Suppressor macrophage treated with lipopolysaccharide for 4 hours (primary cell): ENCODE data around the gene SNAP23.
A peak's percentile ranks its signal among the peaks of the same experiment; 100 is the strongest.

Source experiments
- DNase-seq: peaks from one replicate; pipeline ENCODE4 v3.0.0-alpha.2; 2020

The SNAP23 gene

DNA sequence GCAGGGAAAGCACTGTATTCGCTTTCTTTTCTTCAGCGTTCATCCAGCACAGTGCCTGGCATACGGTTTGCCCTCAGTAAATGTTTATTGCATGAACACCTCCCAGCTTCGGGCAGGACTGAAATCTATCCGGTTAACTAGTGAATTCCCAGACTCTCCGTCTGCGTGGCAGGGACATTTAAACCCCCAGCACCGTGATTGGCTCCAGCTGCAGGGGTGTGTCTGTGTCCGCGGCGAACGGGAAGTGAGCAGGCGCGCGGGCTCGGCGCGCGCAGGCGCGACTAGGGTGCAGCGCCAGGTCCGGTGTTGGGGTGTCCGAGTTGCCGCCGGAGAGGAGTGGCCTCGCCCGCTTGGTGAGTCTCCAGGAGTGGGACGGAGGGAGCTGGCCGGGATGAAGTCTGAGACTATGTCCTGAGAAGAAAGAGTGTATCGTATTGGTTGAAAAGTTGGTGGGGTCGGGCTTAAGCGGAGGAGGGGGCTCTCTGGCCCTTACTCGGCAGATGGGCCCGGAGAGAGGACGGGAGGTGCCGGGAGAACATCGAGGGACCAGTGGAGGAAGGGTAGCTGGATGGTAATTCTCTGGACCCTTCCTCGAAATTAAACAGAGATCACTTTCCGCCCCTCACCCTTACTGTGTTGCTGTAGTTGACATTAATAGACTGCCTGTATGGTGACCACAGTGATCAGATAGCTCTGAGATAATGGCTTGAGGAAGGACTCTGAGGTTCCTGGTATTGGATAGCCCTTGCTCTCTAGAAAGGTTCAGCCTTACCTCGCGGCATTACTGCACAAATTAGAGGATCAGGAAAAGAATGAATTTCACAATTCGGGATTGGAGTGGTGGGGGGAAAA, at the start of gene SNAP23:
Gene SNAP23, plus strand, starts transcription at position 274 of the 852 bp plus-strand sequence. CDS start 16,213 bp downstream, outside the sequence.
- peak; percentile 92 for DNase-seq

DNA sequence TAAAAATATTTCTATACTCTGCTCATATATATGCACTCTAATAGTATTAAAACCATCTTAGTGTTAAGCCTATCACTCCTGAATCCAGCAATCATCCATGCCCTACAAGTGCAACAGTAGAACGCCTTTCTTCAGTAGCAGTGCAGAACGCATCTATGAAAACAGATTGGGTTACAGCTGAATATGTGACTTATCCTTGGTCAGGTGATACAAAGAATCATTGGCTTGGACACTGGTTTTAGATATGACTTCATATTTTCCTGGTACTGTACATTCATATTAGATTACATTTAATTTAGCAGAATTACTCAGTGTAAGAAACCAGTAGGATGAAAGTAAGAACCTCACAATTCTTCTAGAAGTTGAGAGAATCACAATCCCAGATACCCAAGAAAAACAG, 47.8 kb upstream of the SNAP23 start:
- DNase-seq = no peak

DNA sequence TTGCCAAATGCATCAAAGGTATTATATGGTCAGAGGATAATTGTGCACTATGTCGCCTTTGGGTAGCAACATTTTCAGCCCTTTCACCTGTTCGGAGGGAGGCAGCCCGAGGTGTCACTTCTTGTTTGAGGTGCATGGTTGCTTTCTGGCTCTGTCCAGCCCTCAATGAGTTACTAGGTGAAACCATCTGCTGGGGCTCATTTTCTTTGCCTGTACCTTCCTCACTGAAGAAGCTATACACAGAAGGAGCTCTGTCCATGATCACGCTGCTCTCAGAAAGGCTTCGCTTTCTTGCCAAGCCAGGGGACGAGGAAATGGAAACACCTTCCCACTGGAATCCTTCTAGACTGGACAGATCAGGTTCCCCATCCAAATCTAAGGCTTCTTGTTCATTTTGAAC, 47.2 kb upstream of the SNAP23 start:
- DNase-seq = no peak

DNA sequence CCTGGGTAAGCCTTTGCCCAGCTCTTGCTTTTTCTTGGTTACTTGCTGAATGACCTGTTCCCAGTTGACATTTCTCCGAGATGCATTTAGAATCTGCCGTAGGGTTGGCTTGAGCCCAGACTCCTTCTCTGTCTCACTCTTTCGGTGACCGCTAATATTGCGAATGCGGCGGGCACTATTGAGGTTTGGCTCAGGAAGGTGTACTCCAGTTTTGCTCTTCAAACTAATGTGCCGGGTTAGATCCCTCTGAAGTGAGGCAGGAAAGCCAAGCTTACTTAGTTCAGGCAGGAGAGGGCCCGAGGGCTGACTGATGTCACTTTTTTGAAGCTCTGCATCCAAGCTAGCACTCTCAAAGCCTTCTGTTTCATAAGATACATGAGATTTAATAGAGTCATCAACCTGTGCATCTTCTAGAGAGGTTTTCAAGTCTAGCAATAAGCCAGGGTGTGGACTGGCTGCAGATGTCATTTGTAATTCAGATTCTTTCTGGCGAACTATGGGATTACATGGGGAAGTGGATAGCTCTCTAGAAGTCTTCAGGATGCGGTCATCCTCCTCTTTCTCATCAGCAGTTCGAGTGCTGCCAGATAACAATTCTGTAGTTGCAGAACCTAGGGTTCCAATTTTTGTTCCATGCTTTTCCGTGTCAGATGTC, 45.5 kb upstream of the SNAP23 start:
- DNase-seq = no peak

DNA sequence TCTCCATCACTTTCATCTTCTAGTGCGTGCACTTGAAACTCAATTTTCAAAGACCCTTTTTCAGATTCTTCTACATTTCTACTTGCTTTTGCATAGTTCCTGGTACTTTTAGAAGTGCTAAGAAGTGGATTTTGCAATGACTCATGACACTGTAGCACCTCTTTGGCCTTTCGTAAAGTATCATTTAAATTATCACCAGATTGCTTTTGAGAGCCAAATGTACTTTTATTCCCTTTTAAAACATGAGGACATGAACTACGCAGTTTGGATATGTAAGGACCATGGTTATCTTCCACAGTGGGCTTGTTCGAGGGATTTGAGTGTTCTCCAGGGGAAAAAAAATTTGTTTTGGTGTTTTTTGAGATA, 45.0 kb upstream of the SNAP23 start:
- no peak for DNase-seq

DNA sequence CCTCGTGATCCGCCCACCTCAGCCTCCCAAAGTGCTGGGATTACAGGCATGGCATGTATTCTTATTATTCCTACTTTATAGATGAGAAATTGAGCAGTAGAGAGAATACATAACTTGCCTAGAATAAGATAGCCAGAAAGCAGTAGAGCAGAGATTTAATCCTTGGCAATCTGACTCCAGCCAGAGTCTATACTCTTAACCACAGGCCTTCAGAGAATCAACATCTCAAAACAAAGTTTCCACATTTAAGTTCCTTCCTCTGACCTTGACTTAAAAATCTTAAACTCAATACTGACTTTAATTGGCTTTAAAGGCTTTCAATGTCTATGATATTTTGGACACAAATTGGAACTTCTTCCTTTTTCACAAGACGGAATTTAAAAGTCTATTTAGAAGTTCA, 41.6 kb upstream of the SNAP23 start:
- no peak for DNase-seq

DNA sequence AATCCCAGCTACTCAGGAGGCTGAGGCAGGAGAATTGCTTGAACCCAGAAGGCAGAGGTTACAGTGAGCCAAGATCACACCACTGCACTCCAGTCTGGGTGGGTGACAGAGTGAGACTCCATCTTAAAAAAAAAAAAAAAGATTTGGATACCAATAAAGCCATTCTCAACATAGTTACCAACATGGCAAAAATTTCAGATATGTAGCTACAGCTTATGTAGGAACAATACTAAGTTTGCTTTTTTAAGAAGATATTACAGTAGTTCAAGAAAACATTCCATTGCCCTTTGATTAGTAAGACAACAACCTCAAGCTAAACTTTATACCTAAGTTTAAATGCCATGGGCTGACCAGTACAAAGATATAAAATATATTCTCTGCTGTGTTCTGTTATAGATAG, 38.9 kb upstream of the SNAP23 start:
- no peak for DNase-seq

DNA sequence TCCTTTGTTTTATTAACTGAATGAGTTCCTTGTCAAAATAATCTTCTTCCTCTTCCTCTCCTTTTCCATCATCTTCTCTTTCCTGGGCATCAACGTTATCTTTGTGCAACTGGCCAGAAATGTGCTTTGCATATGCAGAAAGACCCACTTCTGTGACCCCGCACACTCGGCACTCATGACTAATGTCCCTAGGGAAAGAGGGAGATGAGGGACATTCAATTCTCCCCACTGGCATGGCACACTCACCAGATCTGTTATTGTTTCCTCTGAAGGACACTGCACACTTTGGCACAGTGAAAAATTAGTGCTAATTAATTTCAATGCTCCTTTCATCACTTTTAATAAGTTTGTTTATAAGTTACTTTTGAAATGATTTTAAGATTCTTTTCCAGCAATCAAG, 38.5 kb upstream of the SNAP23 start:
- DNase-seq = no peak

DNA sequence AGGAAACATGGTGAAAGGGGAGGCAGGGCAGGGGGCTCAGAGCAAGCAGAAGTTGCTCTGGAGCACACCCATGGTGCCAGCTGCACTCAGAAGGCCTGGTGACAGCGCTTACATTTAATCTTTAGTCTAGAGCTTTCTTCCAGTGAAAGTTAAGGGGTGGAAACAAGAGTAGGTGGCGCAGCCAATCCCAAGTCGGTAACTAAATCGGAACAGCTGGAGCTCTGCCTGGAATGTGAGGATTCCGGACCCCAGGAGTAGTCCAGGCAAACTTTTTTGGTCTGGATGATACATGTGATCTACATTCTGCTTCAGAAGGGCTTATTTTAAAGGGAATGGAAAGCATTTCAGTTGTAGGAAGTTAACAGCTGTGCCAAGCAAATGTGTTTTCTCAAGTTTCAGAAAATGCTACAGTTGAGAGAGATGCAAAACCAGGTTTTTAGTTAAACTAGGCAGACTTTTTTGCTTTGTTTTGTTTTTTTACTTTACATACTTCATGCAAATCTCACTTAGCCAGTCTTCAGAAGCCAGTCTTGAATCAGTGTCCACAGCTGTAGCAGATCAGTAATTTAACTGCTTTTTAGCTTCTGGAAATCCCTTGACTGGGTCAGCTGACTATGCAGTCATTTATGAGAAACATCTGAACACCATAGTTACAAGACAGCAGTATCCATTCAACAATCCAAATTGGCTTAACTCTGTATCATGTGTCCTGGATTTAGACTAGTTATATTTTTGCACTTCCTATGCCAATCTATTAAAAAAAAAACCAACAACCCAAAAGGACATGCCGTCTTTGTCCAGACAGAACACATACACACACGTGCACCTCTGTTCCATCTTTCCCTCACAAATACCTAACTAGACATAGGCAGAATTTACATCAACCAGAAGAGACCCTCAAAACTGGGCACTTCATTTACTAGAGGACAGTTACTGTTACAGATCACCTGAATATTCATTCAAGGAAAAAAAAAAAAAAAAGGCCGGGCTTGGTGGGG, 37.7 kb upstream of the SNAP23 start:
- DNase-seq = peak; percentile 53

DNA sequence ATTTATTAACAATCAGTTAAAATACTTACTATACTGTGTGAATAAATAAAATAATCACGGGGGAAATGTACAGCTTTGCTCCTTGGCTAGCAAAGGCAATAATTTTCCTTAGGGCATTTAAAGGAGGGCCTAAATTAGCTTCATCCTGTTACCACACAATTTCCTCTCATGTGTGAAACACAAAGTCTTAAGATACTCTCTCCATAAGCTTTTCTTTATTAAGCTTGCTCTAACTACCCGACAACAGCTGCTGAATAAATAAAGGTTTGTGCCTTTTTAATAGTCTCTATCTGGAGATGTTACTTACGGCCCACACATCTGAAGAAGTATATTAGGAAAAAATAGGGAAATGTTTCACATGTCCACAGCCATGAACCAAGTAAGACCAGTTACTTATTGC, 34.2 kb upstream of the SNAP23 start:
- DNase-seq = no peak

DNA sequence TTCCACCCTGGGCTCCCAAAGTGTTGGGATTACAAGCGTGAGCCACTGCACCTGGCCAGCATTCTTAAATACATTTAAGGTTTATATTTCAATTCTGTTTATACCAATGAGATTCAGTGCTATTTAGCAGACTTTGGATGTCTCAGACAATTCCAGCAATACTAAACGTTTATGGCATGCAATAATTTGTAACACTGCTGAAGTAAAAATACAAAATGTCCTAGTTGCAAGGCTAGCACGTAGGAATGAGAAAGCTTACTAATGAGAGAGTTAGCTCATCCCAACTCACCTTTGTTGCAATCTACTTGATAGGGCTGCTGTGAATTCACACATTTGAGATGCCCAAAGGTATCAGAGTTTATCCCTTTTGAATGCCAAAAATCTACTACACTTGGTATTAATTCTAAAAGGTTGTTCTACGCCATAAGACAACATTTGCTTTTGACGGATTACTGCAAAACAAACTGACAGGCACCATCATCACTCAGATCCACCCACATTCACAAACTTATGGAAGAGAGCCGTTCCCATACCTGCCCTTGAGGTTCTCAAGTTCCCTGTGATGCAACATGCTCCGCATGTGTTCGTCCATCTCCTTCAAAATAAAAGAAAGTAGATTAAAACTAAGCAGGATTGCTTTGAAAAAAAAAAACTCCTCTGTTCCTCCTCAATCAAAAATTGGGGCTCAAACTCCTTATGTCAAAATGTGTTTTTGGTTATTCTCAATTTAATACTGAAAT, 29.7 kb upstream of the SNAP23 start:
- DNase-seq = no peak

DNA sequence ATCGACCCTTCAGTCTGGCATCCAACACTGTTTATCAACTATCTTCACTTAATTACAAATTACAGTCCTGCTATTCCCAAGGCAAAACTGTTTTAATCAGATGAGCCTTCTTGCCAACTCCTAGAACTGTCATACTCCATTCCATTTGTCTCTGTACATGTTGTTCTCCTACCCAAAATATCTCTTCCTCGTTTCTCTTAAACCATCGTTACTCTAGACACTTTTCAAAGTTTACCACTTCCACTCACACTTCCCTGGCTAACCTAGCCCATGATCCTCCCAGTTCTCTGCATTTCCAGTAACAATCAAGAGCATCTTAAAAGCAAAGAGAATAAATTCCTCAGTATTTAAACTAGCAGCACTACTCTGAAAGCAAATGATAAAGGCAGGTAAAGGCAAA, 24.4 kb upstream of the SNAP23 start:
- no peak for DNase-seq

DNA sequence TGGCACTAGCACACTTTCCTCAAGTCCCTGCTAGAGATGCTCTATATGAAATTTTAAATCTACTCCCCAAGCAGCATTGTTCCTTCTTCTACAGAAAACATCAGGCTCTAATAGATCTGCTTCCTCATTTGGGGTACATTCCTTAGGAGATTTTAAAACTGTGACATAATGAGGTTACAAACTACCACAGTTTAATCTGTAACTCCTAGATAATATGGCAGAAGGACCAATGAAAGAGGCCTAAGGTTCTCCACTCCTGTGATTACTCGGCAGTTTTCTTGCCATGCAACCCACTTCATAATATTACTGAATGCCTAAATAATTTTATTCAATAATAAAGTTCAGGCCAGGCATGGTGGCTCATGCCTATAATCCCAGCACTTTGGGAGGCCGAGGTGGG, 20.6 kb upstream of the SNAP23 start:
- no peak for DNase-seq

DNA sequence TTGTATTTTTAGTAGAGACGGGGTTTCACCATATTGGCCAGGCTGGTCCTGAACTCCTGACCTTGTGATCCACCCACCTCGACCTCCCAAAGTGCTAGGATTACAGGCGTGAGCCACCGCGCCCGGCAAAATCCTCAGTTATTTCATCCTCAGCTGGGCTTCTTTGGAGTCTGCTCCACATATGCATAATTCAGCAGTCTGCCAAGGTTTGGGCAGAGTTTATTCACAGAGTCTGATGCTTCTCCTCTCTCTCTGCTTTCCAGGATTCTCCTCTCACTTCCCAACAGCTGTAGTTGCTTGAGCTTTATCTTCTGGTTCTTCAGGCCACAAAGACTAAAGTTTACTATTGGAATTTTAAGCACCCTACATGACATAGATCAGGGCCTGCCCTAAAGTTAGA, 12.7 kb upstream of the SNAP23 start:
- no peak for DNase-seq

DNA sequence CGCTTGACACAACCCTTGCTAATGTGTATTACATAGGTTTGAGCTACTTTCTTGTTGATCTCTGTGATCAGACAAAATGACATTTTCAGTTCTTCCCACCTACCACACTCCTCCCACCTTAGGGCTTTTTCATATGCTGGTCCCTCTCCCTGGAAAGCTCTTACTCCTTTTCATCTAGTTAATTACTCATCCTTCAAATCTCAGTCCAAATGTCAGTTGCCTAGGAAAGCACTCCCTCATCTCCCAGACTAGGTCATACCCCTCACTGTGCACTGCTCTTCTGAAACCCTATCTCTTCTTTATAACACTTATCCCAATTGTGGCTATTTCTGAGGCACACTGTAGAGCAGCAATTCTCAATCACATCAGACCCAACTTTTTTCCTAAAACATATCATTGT, 11.8 kb upstream of the SNAP23 start:
- DNase-seq = no peak

DNA sequence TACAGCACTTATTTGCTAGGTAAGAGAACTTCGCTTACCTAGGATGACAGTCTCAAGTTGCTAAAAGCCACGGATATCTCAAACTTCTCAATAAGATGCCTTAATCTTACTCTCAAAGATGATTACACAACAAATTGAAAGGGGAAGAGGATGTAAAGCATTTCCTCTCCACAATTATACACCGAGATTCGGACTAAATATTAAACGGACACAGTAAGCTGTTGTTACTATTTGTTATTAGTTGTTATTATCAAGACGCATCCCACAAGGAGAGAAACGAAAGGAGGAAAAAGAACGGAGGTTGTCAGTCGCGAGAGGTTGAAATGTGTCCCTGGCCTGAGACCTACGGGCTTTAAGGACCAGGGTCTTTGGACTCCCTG, 5.2 kb upstream of the SNAP23 start:
- DNase-seq = peak; percentile 37

DNA sequence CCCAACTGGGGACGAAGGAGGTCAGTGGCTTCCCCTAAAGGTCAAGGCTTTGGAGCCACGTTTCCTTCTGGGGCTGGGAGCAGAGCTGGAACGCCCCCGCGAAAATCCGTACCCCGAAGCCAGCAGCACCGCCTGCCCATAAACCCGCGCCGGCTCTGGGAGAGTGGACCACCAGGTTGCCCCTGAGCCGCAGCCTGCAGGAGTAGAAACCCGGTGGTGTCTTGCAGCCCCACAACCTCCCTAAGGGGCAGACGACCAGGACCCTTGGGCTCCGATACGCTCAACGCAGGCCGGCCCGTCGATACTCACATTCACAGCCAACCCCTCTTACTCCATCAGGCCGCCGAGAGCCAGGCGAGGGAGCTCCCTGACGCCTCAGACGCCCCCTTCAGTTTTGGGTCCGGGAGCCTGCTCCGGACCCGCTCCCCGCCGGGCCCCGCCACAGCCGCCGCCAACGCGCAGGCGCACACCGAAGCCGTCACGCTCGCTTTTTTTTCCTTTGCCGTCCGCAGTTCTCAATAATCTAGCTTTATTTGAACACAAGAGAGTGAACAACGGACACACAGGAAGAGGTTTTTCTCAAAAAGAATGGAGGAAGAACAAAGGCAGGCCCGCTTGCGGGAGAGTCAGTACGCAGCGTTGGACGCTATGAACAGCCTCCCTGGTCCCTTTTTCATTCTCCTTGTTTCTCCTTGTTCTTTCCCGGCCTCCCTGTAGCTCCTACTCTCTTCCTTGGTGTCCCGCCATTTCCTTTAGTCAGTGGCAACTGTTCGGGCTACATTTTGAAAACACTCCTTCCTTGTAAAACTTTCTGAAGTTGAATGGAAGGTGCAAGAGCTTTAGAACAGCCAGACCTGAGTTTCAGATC, 4.5 kb upstream of the SNAP23 start, which contains the start of gene ZNF106:
Gene ZNF106, minus strand, starts transcription at position 471 of the 868 bp plus-strand sequence. CDS start 18,852 bp downstream, outside the sequence.
- DNase-seq = peak; percentile 94

DNA sequence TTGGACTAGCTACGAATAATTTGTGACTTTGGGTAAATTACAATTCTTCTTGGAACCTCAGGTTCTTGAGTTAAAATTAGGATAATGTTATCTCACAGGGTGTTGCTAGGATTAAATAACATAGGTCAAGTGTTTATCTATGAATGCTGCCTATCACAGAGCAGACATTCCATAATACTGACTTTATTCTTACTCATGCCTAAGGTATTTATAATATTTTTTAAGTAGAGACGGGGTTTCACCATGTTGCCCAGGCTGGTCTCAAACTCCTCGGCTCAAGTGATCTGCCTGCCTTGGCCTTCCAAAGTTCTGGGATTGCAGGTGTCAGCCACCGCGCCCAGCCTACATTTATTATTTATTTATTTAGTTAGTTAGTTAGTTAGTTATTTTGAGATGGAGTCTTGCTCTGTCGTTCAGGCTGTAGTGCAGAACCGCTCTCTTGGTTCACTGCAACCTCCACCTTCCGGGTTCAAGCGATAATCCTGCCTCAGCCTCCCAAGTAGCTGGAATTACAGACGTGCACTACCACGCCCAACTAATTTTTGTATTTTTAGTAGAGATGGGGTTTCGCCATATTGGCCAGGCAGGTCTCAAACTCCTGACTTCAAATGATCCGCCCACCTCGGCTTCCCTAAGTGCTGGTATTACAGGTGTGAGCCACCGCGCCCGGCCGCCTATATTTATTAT, 3.8 kb upstream of the SNAP23 start:
- no peak for DNase-seq

DNA sequence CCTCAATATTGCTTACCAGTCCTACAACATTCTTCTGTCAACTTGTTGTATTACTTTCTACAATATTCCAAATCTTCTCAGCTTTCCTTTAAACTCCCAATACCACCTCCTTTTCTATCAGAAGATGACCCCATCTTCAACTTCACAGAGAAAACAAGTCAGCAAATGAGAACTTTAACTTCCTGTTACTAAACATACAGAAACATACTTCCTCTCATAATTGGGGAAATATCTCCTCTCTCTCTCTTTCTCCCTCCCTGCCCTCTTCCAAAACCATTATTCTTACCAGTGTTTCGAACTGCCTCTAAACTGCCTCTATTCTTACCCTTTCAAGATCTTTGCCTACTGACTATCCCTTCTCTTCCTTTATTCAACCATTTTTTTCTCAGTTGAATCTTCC, 1.8 kb upstream of the SNAP23 start:
- peak; percentile 48 for DNase-seq

DNA sequence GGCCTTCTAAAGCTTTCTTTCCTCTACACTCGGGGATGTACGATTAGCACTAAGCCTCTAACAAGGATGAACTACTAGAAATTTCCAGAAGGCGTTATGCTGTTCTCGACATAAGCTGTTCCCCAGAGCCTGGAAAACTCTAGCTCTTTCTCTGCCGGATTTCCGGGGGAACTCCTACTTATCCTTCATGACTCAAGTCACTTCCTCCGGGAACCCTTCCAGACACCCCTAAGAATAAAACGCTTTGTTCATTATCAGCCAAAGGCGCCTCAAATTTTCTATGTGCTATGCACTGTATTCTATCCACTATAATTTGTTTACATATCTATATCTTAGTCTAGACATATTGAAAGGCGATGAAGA, 455 bp upstream of the SNAP23 start:
- peak; percentile 59 for DNase-seq
